ENCODE results near the gene GTF3C2. TPM values are rescaled to one million over a fixed set of nuclear protein-coding genes. Genes with fewer than 3 reads are reported as not detected.

GTF3C2 gene
- total and polyA plus RNA-seq, 2 of the 13 experiments (the other 11 are each of a cell fraction or from before 2014, with no cell fraction given): 77.5 to 130 TPM

Other genes starting within 250 kb of the GTF3C2 start
- gene CGREF1, start 237.6 kb downstream of the GTF3C2 start, total RNA-seq (2016; rRNA removed; fragmentation: Illumina TruSeq; extraction: Trizol): 7.0 and 13.9 TPM in 2 replicates
- 23.4 and 30.8 TPM in 2 replicates for gene CGREF1, start 237.6 kb downstream of the GTF3C2 start, polyA plus RNA-seq (2011; rRNA removed)
- gene ABHD1, start 232.9 kb downstream of the GTF3C2 start, total RNA-seq (2016; rRNA removed; fragmentation: Illumina TruSeq; extraction: Trizol): 0.04 TPM in 1 of 2 replicates, not detected in the other
- gene ABHD1, start 232.9 kb downstream of the GTF3C2 start, polyA plus RNA-seq (2011; rRNA removed): 0.81 and 0.85 TPM in 2 replicates
- gene PREB, start 222.1 kb downstream of the GTF3C2 start, total RNA-seq (2016; rRNA removed; fragmentation: Illumina TruSeq; extraction: Trizol): 112 and 119 TPM in 2 replicates
- gene PREB, start 222.1 kb downstream of the GTF3C2 start, polyA plus RNA-seq (2011; rRNA removed): 192 and 208 TPM in 2 replicates
- gene PRR30, start 217.4 kb downstream of the GTF3C2 start, total RNA-seq (2016; rRNA removed; fragmentation: Illumina TruSeq; extraction: Trizol): not detected in 2 replicates
- not detected in 2 replicates for gene PRR30, start 217.4 kb downstream of the GTF3C2 start, polyA plus RNA-seq (2011; rRNA removed)
- 0.02 and 0.04 TPM in 2 replicates for gene TCF23, start 207.8 kb downstream of the GTF3C2 start, total RNA-seq (2016; rRNA removed; fragmentation: Illumina TruSeq; extraction: Trizol)
- gene TCF23, start 207.8 kb downstream of the GTF3C2 start, polyA plus RNA-seq (2011; rRNA removed): 1.4 TPM in 2 replicates
- gene ATRAID, start 144.7 kb downstream of the GTF3C2 start, total RNA-seq (2016; rRNA removed; fragmentation: Illumina TruSeq; extraction: Trizol): 130 and 207 TPM in 2 replicates
- 280 and 382 TPM in 2 replicates for gene ATRAID, start 144.7 kb downstream of the GTF3C2 start, polyA plus RNA-seq (2011; rRNA removed)
- gene SLC5A6, start 144.5 kb downstream of the GTF3C2 start, total RNA-seq (2016; rRNA removed; fragmentation: Illumina TruSeq; extraction: Trizol): 73.9 and 135 TPM in 2 replicates
- gene SLC5A6, start 144.5 kb downstream of the GTF3C2 start, polyA plus RNA-seq (2011; rRNA removed): 417 and 462 TPM in 2 replicates
- gene CAD, start 139.4 kb downstream of the GTF3C2 start, total RNA-seq (2016; rRNA removed; fragmentation: Illumina TruSeq; extraction: Trizol): 21.5 and 21.7 TPM in 2 replicates
- gene CAD, start 139.4 kb downstream of the GTF3C2 start, polyA plus RNA-seq (2011; rRNA removed): 37.0 and 43.1 TPM in 2 replicates
- 0.38 TPM in 1 of 2 replicates, not detected in the other for gene SLC30A3, start 93.7 kb downstream of the GTF3C2 start, total RNA-seq (2016; rRNA removed; fragmentation: Illumina TruSeq; extraction: Trizol)
- 0.79 and 1.0 TPM in 2 replicates for gene SLC30A3, start 93.7 kb downstream of the GTF3C2 start, polyA plus RNA-seq (2011; rRNA removed)
- not detected in 2 replicates for gene DNAJC5G, start 81.3 kb downstream of the GTF3C2 start, total RNA-seq (2016; rRNA removed; fragmentation: Illumina TruSeq; extraction: Trizol)
- 0.05 and 0.07 TPM in 2 replicates for gene DNAJC5G, start 81.3 kb downstream of the GTF3C2 start, polyA plus RNA-seq (2011; rRNA removed)
- gene TRIM54, start 74.3 kb downstream of the GTF3C2 start, total RNA-seq (2016; rRNA removed; fragmentation: Illumina TruSeq; extraction: Trizol): 0.07 TPM in 1 of 2 replicates, not detected in the other
- 0.13 and 0.14 TPM in 2 replicates for gene TRIM54, start 74.3 kb downstream of the GTF3C2 start, polyA plus RNA-seq (2011; rRNA removed)
- gene UCN, start 48.3 kb downstream of the GTF3C2 start, total RNA-seq (2016; rRNA removed; fragmentation: Illumina TruSeq; extraction: Trizol): 0.36 and 1.2 TPM in 2 replicates
- gene UCN, start 48.3 kb downstream of the GTF3C2 start, polyA plus RNA-seq (2011; rRNA removed): 2.3 and 2.6 TPM in 2 replicates
- 37.0 and 48.9 TPM in 2 replicates for gene MPV17, start 33.7 kb downstream of the GTF3C2 start, total RNA-seq (2016; rRNA removed; fragmentation: Illumina TruSeq; extraction: Trizol)
- 119 and 129 TPM in 2 replicates for gene MPV17, start 33.7 kb downstream of the GTF3C2 start, polyA plus RNA-seq (2011; rRNA removed)
- gene EIF2B4, start 13.6 kb upstream of the GTF3C2 start, total RNA-seq (2016; rRNA removed; fragmentation: Illumina TruSeq; extraction: Trizol): 91.5 and 105 TPM in 2 replicates
- 96.4 and 99.2 TPM in 2 replicates for gene EIF2B4, start 13.6 kb upstream of the GTF3C2 start, polyA plus RNA-seq (2011; rRNA removed)
- gene SNX17, start 13.9 kb upstream of the GTF3C2 start, total RNA-seq (2016; rRNA removed; fragmentation: Illumina TruSeq; extraction: Trizol): 94.9 and 109 TPM in 2 replicates
- gene SNX17, start 13.9 kb upstream of the GTF3C2 start, polyA plus RNA-seq (2011; rRNA removed): 75.0 and 88.4 TPM in 2 replicates
- 2.4 and 4.9 TPM in 2 replicates for gene ZNF513, start 24.0 kb upstream of the GTF3C2 start, total RNA-seq (2016; rRNA removed; fragmentation: Illumina TruSeq; extraction: Trizol)
- 6.3 and 10.9 TPM in 2 replicates for gene ZNF513, start 24.0 kb upstream of the GTF3C2 start, polyA plus RNA-seq (2011; rRNA removed)
- 211 and 213 TPM in 2 replicates for gene PPM1G, start 52.8 kb upstream of the GTF3C2 start, total RNA-seq (2016; rRNA removed; fragmentation: Illumina TruSeq; extraction: Trizol)
- 52.3 and 58.2 TPM in 2 replicates for gene PPM1G, start 52.8 kb upstream of the GTF3C2 start, polyA plus RNA-seq (2011; rRNA removed)
- gene NRBP1, start 71.9 kb upstream of the GTF3C2 start, total RNA-seq (2016; rRNA removed; fragmentation: Illumina TruSeq; extraction: Trizol): 165 and 222 TPM in 2 replicates
- 227 and 240 TPM in 2 replicates for gene NRBP1, start 71.9 kb upstream of the GTF3C2 start, polyA plus RNA-seq (2011; rRNA removed)
- 2.1 TPM in 1 of 2 replicates, not detected in the other for gene KRTCAP3, start 85.6 kb upstream of the GTF3C2 start, total RNA-seq (2016; rRNA removed; fragmentation: Illumina TruSeq; extraction: Trizol)
- 4.5 and 5.6 TPM in 2 replicates for gene KRTCAP3, start 85.6 kb upstream of the GTF3C2 start, polyA plus RNA-seq (2011; rRNA removed)
- gene IFT172, start 133.0 kb upstream of the GTF3C2 start, total RNA-seq (2016; rRNA removed; fragmentation: Illumina TruSeq; extraction: Trizol): 17.0 and 21.6 TPM in 2 replicates
- 30.7 and 35.7 TPM in 2 replicates for gene IFT172, start 133.0 kb upstream of the GTF3C2 start, polyA plus RNA-seq (2011; rRNA removed)
- 7.4 and 9.0 TPM in 2 replicates for gene FNDC4, start 138.4 kb upstream of the GTF3C2 start, total RNA-seq (2016; rRNA removed; fragmentation: Illumina TruSeq; extraction: Trizol)
- 17.4 and 26.3 TPM in 2 replicates for gene FNDC4, start 138.4 kb upstream of the GTF3C2 start, polyA plus RNA-seq (2011; rRNA removed)
- gene GCKR, start 140.1 kb upstream of the GTF3C2 start, total RNA-seq (2016; rRNA removed; fragmentation: Illumina TruSeq; extraction: Trizol): 6.9 and 15.2 TPM in 2 replicates
- 48.3 and 74.5 TPM in 2 replicates for gene GCKR, start 140.1 kb upstream of the GTF3C2 start, polyA plus RNA-seq (2011; rRNA removed)
- 31.0 and 38.1 TPM in 2 replicates for gene ZNF512, start 226.3 kb upstream of the GTF3C2 start, total RNA-seq (2016; rRNA removed; fragmentation: Illumina TruSeq; extraction: Trizol)
- gene ZNF512, start 226.3 kb upstream of the GTF3C2 start, polyA plus RNA-seq (2011; rRNA removed): 27.9 and 29.8 TPM in 2 replicates